ENCODE measurements around the gene ZCWPW2.

- TF ChIP-seq CTCF (conservative IDR thresholded peaks at IDR 0.05), result no peak
- TF ChIP-seq EZH2 (IDR thresholded peaks at IDR 0.05; ENCODE audit: low read depth), result no peak
Measured at GRCh38 chr3:28343144-28343543, 5.4 kb upstream of the ZCWPW2 start.

All from PC-9 (cell line).